HG03135 (cell line): ENCODE results near the gene CDH23.
A peak's percentile ranks its signal among the peaks of the same experiment; 100 is the strongest.

Experiments
- ATAC-seq: cut with Tn5 transposase; IDR thresholded peaks from one replicate; pipeline ENCODE4 v1.9.1; 2021; ENCODE audit warnings: mild to moderate bottlenecking, moderate library complexity; ENCODE audit not compliant: unreplicated experiment

CDH23 gene

GRCh38 chr10:71368643-71369042 lies 28.1 kb upstream of the CDH23 start:
- ATAC-seq, result no peak

DNA sequence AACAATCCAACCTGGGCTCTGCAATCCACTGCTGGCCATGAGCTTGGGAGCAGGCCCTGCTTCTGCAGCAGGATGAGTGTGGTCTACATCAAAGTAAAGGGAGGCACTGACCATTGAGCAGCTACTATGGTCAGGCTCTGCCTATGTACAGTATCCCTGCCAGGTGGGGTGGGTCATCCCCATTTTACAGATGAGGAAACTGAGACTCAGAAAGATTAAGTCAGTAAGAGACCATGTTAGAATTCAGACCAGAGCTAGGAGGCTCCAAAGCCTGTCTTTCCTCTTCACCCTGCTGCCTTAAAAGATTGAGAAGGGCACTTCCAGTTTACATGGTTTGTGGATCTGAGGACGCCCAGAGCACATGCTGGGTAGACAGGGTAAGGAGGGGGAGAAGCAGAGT lies 27.1 kb upstream of the CDH23 start:
- ATAC-seq, result no peak

- no peak for ATAC-seq
Measured at GRCh38 chr10:71370031-71370430, 26.7 kb upstream of the CDH23 start.

GRCh38 chr10:71371750-71372166 lies 25.0 kb upstream of the CDH23 start:
- ATAC-seq, result no peak

GRCh38 chr10:71372882-71373495 lies 23.7 kb upstream of the CDH23 start:
- peak; percentile 44 for ATAC-seq

DNA sequence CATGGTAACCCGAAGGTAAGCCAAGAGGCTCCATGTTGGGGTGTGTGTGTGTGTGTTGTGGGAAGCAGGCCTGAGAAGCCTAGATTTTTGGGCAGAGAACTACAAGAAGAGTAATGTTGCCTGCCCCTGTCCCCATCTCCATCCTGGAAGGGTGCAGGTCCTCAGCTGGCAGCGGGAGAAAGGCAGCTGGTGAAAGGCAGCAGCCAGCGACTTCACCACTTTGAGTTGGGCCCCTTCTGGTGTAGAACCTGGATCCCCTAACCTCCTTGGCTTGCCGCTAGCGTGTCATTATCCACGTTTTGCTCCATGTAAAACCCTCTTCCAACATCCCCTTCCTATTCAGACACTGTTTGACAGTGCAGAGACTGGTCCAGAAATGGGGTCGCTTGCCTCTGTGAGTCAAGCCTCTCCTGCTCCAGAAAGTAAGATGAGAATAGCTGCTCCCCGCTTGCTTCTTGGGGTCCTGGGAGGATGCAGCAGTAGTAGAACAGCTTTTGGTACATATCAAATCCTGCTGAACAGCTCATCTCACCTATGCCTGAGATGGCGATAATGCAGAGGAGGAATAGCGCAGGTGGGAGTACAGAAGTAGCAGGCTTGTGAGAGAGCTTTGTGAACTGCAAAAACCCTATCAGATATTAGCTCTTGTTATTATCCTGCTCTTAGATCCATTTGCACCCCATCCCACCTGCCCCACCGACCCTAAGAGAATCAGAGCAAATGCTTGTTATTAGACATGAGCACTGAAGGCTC lies 22.1 kb upstream of the CDH23 start:
- no peak for ATAC-seq

GRCh38 chr10:71375952-71376351 lies 20.8 kb upstream of the CDH23 start:
- ATAC-seq, result no peak

DNA sequence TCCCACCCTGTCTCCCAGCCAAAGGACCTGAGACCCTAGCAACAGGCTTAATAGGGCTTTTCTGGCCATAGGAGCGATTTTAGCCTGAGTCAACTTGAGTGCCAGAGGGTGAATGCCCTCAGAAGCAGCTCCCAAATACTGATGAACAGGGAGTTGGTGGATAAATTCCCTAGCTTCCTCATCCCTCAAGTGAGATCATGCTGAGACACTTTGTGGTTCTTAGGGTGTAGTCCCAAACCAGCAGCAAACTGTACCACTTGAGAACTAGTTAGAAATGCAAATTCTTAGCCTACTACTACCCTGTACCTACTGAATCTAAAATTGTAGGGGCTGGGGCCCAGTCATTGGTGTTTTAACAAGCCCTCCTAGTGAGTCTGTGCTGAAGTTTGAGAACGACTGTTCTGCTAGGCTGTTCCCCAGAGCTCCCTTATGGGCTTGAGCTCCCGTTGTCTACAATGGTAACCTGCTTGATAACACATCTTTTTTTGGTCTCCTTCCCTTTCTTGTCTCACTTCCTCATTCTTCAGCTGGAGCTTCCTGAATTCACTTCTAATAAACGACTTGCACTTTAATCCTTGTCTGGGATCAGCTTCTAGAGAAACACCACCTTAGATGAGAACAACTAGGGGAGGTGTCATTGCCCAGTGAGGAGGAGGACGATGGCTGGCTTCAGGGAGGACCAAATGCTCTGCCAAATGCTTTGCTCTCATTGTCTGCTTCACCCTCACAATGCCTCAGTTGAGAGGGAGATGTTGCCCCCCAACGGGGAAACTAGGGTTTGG lies 18.2 kb upstream of the CDH23 start:
- ATAC-seq, result no peak

GRCh38 chr10:71379118-71379766 lies 17.5 kb upstream of the CDH23 start:
- no peak for ATAC-seq

GRCh38 chr10:71380841-71381240 lies 15.9 kb upstream of the CDH23 start:
- ATAC-seq, result no peak

DNA sequence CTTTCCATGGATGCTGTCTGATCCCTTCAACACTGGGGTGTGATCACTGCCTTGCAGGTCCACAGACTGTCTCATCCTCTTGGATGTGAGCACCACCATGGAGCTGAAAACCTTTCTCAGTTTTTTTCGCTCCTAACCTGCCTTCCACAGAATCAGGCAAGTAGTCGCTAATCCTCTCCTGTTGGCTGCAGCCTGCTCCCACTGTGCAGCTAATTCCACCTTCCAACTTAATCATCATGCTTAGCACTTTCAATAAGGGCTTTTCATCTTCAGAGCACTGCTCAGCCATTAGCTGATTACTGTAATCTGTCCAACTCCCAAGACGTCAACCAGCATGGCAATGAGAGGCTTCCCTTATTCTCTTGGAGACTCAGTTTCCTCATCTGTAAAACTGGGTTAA lies 15.1 kb upstream of the CDH23 start:
- ATAC-seq, result no peak

DNA sequence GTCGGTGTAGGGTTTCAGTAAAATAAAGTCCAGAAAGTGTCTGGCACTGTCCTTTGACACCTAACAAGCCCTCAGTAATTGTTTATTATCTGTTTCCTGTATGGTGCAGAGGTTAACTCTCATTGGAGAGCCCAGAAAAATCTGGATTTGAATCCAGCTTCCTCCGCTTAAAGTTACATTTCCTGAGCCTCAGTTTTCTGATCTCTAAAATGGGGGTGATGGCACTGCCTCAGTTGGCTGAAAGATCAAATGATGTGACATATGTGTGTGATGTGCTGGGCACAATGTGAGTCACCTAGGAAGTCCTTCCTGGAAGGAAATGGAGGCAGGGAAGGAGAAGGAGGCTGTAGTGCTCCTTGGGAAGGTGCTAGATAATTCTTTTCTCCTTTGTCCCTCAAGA lies 14.7 kb upstream of the CDH23 start:
- no peak for ATAC-seq

DNA sequence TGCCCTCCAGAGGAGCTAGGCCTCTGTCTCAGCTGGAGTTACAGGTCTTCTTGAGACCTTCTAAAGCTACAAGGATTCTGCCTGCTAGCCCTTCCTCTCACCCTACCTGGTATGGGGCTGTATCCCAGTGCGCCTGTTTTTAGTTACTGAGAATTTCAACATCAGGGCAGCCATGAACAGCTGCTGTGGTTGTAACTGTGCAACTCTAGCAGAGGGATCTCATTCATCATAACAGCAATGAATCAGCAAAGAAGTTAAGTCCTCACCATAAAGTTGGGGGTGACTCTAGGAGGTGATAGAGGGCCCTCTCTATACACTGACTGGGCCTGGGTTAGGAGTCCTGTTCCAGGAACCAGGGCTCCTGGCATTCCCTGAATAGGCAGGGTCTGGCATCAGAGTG lies 14.0 kb upstream of the CDH23 start:
- no peak for ATAC-seq

DNA sequence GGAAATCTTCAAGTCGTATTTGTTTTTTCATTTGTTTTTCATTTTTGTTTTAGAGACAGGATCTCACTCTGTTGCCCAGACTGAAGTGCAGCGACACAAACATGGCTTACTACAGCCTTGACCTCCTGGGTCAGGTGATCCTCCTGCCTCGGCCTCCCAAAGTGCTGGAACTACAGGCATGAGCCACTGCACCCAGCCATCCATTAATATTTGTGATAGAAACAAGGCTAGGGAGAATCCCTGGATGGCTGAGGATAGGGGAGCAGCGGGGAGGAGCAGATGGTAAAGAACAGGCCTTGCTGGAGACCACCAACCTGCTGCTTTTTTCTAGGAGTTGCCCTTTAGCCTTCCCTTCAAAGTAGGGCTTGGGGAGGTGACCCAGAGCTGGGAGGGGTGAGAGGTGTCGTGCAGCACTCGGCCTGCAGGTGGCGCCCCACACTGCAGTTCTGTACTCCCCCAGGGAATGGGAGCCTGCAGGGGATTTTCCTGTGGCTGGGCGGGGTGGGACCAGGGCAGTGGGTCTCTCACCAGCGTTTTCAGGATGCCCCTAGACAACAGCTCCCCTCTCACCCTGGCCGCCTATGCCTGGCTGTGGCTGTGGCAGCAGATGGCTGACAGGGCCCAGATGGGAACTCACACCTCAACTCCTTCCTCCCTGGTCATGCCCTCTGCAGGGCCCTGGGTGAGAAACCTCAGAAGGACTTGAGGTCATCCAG lies 12.6 kb upstream of the CDH23 start:
- no peak for ATAC-seq

DNA sequence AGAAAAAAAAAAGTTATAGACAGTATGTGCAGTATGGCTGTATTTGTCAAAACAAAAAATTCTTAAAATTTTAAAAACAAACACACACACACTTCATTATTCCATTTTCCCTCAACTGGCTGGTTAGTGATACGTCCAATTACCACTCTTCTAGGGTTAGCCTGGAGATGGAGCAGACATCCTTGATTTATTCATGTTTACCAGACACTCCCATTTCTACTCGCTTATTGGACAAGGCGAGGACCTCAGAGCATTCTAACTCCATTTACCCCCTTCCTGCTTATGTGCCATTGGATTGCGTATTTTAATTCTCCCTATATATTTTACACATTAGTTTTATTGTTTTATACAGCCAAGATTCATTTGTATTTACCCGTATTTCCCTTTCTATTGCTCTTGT lies 8.5 kb upstream of the CDH23 start:
- no peak for ATAC-seq

GRCh38 chr10:71388583-71389310 lies 8.0 kb upstream of the CDH23 start:
- no peak for ATAC-seq

GRCh38 chr10:71389768-71390460 lies 6.8 kb upstream of the CDH23 start:
- ATAC-seq, result no peak

DNA sequence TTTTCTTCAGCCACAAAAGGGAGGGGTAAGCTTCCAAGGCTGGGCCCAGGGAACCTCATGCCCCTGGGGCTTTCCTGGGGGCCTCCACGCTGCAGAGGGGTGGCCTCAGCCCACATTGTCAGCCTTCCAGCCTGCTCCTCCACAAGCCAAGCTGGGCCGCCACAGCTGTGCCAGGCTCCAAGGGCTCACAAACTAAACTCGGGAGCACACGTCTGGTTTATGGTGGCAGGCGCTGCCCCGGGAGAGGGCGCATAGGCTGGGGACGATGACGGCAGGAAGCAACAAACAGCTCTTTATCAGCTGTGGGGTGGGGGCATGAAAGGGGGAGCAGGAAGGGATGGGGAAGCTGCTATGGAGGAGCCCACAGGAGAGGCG lies 6.3 kb upstream of the CDH23 start:
- no peak for ATAC-seq

- no peak for ATAC-seq
Measured at GRCh38 chr10:71390921-71391690, 5.6 kb upstream of the CDH23 start.
